ENCODE measurements around the gene SMAD9.

The SMAD9 gene

GRCh38 chr13:36814465-36814864, 105.6 kb downstream of the SMAD9 start:
- DNase-seq = no peak

GRCh38 chr13:36813225-36813624, 106.8 kb downstream of the SMAD9 start:
- no peak for DNase-seq

- DNase-seq = no peak
Measured at GRCh38 chr13:36807616-36808015, 112.4 kb downstream of the SMAD9 start.

GRCh38 chr13:36806102-36806501, 113.9 kb downstream of the SMAD9 start:
- DNase-seq = no peak

GRCh38 chr13:36804588-36804987, 115.5 kb downstream of the SMAD9 start:
- no peak for DNase-seq

- DNase-seq = no peak
Measured at GRCh38 chr13:36801035-36801434, 119.0 kb downstream of the SMAD9 start.

- no peak for DNase-seq
Measured at GRCh38 chr13:36796052-36796451, 124.0 kb downstream of the SMAD9 start.

- DNase-seq = no peak
Measured at GRCh38 chr13:36795463-36795862, 124.6 kb downstream of the SMAD9 start.
